Glomerular visceral epithelial cell (primary cell): ENCODE data around the gene HDGFL3.
"Not testable (repeated sequence)": the region's sequence is repeated elsewhere in the genome, so short reads cannot be mapped to it uniquely, and the experiment has no call there.

Experiments
- DNase-seq: peaks from one replicate; pipeline ENCODE4 v3.0.0-alpha.2; 2016; ENCODE audit errors: extremely low spot score

HDGFL3 gene

GRCh38 chr15:83102346-83102745 lies 105.3 kb downstream of the HDGFL3 start:
- no peak for DNase-seq

DNA sequence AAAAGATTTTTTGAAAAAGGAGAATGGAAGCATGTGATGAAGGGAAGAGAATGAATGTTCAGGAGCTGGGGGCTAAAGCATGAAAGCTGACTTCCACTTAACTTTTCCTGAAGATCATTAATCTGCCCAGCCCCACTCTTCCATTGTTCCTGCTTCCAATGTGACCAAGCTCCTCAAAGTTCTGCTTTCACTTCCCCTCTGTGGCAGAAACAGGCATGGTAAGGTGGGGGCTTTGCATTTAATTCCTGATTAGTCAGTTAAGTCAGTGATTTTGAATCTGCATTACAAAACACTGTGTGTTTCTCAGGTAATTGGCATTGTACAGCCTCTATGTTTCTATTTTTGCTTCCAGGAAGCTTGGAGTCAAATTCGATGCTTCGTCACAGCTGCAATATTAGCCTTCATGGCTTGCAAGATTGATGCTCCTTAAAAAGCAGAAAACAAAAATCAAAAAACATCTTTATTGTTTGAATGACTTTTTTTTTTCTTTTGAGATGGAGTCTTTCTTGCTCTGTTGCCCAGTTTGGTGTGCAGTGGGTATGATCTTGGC lies 107.5 kb downstream of the HDGFL3 start:
- no peak for DNase-seq

GRCh38 chr15:83099290-83099689 lies 108.3 kb downstream of the HDGFL3 start:
- DNase-seq, result no peak

DNA sequence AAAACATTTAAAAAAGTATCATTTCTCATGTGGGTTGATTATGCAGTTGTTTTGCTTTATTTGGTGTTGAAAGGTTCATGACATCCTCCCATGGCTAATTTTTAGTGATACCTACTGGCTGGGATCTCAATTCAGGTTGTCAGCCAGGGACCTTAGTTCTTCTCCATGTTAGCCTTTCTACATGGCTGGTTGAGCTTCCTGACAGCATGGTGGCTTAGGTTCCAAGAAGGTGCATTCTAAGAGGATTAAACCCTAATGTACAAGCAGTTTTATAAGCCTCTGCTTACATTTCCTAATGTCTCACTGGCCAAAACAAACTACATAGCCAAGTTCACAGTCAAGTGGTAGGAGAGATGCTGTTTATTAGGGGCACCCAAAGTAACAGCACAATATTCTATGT lies 109.5 kb downstream of the HDGFL3 start:
- DNase-seq, result no peak

- DNase-seq, result no peak
Observed at GRCh38 chr15:83094583-83094982, 113.0 kb downstream of the HDGFL3 start.

- DNase-seq, result peak; percentile 11
Observed at GRCh38 chr15:83092309-83092976, 115.2 kb downstream of the HDGFL3 start.

- DNase-seq, result not testable (repeated sequence)
Observed at GRCh38 chr15:83091965-83092308, 115.7 kb downstream of the HDGFL3 start.

DNA sequence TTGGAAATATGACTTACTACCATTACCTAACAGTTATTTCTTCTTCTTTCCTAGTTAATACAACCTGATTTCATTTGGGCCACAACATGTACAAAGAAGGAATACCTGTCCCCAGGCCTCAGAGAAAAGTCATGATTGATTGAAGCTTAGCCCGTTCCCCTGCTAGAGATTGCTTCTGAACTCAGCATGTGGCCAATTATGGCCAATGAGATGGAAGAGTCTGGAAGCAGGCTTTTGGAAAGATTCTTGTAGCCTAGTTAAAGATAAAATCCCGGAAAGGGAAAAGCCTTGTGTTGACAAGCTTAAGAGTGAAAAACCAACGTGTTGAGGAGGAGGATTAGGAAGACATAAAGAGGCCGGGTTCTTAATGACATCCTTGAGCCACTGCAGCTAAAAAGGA lies 117.2 kb downstream of the HDGFL3 start:
- DNase-seq, result no peak

DNA sequence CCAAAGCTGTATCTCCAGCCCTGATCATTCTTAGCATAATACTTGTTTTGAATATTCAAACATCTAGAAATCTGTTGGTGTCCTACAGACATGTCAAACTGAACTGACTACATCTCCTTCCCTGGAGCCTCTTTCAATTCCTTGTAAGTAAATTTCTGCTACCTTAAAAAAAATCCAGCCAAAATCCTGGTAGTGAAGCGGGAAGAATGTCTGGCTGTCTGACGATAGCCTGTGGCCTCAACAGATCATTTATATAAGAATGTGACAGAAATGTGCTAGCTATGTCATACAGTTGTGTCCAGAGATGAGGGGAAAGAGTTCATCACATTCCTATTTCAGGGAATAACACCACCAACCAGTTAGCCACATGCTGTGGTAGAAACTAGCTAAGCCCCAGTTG lies 118.7 kb downstream of the HDGFL3 start:
- DNase-seq, result no peak

DNA sequence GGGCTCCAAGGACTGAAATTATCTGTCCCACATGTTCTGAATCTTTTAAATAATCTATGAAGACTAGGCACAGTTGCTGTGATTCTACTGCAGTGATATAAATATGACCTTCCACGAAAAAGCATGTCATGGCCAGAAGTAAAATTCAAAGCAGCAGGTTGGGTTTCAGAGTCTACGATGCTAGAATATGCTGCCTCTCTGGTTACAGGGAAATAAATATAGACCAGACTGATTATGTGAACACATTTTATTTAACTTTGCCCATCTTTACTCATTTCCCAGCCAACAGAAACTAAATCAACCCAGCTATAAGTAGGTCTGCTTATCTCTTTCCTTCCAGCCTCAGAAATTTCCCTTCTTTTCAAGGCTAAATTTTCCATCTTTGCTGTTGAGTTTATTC lies 120.0 kb downstream of the HDGFL3 start:
- no peak for DNase-seq

- DNase-seq, result not testable (repeated sequence)
Observed at GRCh38 chr15:83085864-83086552, 121.6 kb downstream of the HDGFL3 start.

DNA sequence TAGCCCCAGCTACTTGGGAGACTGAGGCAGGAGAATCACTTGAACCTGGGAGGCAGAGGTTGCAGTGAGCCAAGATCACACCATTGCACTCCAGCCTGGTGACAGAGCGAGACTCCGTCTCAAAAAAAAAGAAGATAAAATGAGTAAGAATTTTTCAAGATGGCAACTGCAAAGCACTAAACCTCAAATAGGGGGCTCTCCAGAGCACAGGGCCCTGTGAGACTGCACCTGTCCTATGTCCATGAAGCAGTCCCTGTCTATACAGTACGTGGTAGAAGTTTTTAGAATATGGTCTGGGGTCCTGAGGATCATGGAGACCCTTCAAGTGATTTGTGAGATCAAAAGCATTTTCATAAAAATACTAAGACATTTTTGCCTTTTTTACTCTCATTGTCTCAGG lies 122.2 kb downstream of the HDGFL3 start:
- DNase-seq, result not testable (repeated sequence)

GRCh38 chr15:83082730-83083386 lies 124.8 kb downstream of the HDGFL3 start:
- DNase-seq, result no peak

DNA sequence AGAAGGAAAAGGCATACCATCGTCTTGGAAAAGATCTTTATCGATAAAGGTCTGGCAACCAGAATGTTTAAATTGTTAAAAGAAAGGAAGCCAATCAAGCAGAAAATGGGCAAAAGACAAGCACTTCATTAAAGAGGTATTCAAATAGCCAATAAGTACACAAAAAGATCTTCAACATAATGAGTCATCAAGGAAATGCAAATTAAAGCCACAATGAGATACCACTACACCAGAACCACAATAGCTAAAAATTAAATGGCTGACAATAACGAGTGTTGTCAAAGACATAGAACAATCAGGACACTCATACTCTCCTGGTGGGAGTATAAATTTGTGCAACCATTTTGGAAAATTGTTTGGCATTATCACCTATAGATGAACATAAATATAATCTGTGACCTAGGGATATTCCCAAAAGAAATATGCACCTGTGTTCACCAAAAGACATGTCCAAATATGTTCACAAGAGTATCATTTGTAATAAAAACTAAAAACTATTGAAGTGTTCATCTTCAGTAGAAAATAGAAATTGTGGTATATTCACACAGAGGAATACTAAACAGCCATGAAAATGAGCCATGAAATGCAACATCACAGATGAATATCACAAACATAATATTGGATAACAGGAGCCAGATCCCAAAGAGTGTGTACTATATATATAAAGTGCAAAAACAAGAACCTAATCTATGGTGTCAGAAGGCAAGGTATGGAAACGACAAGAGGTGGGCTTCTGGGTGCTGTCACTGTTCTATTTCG lies 126.2 kb downstream of the HDGFL3 start:
- no peak for DNase-seq

DNA sequence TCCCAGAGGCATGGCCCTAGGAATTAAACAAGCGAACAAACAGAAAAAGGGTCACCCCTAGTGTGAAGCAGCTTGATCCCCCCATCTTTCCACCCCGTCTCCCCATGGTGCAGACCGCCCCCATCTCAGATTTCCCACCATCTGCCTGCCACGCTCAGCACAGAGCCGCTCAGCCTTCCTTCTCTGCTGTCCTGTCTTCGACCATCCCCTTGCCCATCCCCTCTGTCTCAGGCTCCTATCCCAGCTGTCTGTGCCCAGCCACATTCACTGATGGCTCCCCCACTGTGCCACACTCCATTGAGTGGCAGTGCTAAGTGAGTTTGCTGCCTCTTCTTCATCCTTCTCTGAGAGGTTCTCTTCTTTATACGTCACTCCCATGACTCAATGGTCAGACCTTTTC lies 128.9 kb downstream of the HDGFL3 start:
- DNase-seq, result no peak
